Ramos (cell line): ENCODE results near the gene RBAK.
"Not testable (repeated sequence)": the region's sequence is repeated elsewhere in the genome, so short reads cannot be mapped to it uniquely, and the experiment has no call there.

Experiments used
- in situ Hi-C: fragments of 300-500 bp; cut with MboI; formaldehyde crosslinking; loops from one replicate; pipeline ENCODE4 v1.14.3; 2022; ENCODE audit warnings: low sequenced_read_pairs; ENCODE audit not compliant: unreplicated experiment

The RBAK gene

DNA sequence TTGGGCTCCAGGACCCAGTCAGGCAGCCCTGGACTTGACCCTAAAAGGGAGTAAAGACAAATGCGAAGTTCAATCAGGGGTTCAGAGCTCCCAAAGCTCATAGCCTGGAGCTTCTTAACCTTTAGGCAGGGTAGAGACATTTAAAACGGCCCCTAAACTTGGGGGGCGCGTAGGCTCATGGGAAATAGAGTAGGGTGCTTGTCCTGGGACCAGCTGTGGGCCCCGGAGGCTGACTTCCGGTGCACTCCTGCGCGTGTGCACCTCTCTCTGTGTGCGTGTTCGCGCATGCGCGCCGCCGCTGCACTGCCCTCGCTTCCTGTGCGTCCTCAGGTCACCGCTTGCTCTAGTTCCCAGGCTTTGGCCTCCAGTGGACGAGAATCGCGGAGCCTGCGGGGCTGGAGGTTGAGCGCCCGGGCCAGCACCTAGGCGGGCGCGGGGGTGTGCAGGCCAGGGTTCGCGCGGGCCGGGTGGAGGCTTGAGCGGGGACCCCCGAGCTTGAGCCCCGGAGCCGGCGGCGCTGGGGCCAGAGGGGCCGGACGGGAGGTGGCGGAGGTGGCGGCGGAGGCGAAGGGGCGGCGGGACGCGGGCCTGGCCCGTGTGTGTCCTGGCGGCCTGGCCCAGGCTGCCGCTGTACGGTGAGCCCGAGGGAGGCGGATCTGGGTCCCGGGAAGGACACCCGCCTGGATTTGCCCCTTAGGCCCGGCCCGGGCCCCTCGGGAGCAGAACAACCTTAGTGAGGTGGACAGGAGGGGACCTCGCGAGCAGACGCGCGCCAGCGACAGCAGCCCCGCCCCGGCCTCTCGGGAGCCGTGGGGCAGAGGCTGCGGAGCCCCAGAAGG, at the start of gene RBAK:
Gene RBAK, plus strand, starts transcription at position 303 of the 839 bp plus-strand sequence. CDS start 2,217 bp downstream, outside the sequence.
- in situ Hi-C loops: no loop called here

DNA sequence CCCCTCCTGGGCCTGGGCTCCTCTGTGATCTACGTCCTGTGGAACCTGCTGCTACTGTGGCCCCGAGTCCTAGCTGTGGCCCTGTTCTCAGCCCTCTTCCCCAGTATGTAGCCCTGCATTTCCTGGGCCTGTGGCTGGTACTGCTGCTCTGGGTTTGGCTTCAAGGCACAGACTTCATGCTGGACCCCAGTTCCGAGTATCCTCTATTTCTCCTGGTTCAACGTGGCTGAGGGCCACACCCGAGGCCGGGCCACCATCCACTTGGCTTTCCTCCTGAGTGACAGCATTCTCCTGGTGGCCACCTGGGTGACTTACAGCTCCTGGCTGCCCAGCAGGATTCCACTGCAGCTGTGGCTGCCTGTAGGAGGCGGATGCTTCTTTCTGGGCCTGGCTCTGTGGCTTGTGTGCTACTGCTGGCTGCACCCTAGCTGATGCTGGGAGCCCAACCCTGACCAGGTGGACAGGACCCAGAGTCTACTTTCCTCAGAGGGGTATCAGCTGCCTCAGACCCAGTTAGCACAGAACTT, 48.9 kb upstream of the RBAK start:
- in situ Hi-C loops: no loop called here

DNA sequence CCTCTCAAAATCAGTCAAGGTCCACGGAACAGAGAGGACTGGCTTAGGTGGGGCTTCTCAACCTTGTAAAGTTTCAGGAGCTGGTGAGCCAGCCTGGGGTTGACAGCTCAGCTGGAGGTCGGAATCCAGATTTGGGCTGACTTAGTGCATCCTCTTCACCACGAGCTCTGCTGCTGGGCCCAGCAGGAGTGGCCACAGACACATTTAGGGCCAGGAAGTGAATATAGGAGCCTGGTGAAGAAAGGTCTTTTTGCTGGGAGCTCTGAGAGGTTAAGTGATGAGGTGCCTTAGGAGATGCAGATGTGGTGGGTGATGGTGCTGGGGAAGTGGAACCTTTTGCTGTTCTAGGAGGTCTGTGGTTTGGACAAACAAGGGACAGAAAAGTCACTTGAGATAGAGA, 47.4 kb upstream of the RBAK start:
- in situ Hi-C loops: no loop called here

DNA sequence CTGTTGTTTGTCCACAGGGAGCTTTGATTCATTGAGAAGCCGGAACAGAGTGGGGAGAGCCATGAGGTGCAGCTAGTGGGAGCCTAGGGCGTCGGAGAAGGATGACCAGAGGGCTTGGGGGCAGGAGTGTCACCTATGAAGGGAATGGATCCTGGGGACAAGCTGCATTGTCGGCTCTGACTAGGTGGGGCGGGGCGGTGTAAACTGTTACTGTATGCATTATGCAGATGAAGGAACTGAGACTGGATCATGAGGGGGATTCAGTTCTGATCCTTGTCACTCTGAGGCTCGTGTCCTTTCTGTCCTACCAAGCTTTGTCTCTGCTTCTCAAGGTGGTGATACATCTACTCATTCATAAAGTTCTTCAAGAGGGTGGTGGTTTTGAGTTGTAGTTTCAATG, 46.8 kb upstream of the RBAK start:
- in situ Hi-C loops: no loop called here

DNA sequence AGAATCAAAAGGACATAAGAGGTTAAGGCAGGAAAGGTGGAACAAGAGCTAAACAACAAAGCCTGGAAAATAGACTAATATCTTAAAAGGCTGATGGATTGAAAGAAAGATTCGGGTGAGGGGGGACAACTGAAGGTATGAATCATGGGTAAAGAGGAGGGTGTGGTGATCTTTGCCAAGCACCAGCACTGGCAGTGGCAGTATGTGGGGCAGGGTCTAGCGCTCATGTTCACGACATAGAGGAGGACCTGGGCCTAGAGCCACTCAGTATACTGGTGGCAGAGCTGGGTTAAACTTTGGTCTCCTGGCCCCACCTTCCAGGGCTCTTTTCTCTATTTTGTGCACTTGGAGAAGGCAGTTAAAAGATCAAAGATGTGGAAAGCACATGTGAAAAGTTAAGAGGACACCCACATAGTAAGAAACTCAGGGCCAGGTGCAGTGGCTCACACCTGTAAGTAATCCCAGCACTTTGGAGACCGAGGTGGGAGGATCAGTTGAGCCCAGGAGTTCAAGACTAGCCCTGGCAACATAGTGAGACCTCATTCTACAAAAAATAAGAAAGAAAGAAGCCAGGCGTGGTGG, 46.2 kb upstream of the RBAK start:
- in situ Hi-C loops: no loop called here

DNA sequence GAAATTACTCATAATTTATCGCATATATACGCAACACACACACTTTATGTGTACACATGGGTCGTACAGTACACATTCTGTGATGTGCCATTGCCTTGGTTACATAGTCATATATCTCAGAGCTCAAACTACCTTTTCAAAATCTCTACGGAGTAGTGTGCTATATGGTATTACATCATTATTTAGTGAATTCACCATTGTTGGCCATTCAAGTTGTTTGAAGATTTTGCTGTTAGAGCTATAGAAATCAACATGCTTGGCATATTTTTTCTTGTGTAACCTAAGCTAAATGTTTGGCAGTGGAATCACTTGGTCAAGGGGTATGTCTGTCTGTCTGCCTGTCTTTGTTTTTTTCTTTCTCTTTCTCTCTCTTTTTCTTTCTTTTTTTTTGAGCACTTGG, 44.7 kb upstream of the RBAK start:
- in situ Hi-C loops: no loop called here

DNA sequence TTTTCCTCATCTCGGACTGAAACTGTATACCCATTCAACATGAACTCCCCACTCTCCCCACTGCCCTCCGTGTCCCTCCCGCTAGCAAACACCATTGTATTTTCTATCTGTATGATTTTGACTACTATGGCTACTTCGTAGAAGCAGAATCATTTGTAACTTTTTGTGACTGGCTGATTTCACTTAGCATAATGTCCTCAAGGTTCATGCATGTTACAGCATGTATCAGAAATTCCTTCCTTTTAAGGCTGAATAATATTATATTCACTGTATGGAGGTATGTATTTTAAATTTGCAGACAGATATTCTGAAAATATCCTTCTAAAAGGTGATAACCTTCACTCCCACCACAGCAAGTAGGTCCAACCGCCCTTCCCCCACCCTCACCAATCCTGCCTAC, 43.7 kb upstream of the RBAK start:
- in situ Hi-C loops: no loop called here

DNA sequence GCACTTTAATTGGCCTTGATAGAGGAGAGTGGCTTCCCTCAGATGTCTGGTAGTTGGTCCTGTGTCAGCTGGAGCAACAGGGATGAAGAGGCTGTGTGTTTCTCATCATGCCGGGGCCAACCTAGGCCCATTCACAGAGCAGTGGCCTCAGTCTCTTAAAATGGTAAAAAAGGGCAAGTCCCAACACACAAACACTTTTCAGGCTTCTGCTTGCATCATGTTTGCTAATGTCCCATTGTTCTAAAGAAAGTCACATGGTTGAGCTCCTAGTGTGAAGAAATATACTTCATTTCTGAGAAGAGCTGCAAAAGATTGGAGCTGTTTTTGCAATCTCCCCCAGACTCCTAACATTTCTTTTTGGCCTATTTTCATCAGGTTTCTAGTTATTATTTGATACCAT, 40.6 kb upstream of the RBAK start:
- in situ Hi-C loops: no loop called here

DNA sequence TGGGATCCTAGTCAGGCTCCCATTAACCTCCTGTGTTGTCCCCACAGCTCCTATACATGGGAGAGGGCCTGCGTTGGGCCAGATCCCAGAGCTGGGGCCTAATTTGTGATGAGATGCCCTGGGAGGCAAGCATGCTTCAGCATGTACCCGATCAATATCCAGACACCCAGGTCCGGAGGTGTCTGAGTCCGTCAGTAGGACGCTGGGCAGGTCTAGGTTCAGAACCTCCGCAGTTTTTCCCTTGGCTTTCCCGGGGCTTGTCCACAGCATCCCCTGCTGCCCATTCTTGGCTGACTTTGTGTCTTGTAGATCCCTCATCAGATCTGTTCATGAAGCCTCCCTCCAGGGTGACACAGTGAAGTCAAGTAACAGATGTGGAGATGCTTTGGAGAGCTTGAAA, 32.7 kb upstream of the RBAK start:
- in situ Hi-C loops: no loop called here

DNA sequence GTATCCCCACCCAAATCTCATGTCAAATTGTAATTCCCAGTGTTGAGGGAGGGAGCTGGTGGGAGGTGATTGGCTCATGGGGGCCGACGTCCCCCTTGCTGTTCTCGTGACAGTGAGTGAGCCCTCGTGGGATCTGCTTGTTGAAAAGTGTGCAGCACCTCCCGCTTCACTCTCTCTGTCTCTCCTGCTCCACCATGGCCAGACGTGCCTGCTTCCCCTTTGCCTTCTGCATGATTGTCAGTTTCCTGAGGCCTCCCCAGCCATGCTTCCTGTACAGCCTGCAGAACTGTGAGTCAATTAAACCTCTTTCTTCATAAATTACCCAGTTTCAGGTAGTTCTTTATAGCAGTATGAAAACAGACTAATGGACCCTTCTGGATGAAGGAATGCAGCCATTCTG, 29.7 kb upstream of the RBAK start:
- in situ Hi-C loops: not testable (repeated sequence)

DNA sequence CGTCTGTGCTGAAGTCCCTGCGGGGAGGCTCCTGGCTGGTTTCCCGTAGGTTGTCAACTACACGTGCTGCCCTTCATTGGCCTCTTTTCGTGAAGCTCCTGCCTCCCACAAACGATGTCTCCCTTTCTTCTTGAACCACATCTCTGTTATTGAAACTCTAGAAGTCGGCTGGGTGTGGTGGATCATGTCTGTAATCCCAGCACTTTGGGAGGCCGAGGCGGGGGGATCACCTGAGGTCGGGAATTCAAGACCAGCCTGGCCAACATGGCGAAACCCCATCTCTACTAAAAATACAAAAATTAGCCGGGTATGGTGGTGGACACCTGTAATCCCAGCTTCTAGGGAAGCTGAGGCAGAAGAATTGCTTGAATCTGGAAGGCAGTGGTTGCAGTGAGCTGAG, 28.0 kb upstream of the RBAK start:
- in situ Hi-C loops: not testable (repeated sequence)

DNA sequence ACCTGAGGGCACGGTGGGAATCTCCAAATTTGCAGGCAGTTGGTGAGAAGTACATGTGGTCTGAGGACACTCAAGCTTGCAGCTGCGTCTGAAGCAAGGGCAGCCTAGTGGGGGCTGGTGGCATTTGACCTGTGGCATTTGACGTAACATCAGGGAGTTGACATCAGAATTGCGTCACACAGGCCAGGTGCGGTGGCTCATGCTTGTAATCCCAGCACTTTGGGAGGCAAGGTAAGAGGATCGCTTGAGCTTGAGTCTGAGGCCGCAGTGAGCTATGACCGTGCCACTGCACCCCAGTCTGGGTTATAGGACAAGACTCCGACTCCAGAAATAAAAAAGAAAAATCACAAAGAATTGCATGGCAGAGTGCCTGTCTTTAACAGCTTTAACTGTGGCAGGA, 25.6 kb upstream of the RBAK start:
- in situ Hi-C loops: no loop called here

DNA sequence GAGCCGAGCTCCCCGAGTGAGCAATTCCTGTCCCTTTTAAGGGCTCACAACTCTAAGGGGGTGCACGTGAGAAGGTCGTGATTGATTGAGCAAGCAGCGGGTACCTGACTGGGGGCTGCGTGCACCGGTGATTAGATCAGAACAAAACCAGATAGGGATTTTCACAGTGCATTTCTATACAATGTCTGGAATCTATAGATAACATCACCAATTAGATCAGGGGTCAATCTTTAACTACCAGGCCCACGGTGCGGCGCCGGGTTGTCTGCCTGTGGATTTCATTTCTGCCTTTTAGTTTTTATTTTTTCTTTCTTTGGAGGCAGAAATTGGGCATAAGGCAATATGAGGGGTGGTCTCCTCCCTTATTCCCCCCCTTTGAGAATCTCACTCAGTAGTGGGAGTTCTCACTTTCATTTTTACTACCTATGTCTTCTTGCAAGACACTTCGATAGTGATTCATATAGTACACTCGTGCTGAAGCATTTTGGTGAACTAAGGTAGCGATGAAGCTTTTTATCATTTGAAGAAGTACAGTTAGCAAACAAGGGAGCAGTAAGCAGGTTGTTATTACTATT, 24.6 kb upstream of the RBAK start:
- in situ Hi-C loops: not testable (repeated sequence)

DNA sequence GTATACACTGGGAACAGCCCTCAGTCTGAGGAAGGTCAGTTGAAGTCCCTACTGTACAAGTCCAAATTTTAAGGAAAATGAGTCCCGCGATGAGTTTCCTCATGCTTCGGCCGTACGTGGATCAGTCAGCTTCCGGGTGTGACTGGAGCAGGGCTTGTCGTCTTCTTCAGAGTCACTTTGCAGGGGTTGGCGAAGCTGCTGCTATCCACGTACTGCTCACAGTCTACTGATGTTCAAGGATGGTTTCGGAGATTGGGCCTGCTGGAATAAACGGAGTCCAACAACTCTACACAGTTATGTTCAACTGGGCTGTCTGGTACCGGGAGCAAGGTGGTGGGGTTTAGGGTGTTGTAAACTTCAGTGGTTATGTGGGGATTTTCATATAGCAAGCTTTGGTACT, 22.0 kb upstream of the RBAK start:
- in situ Hi-C loops: not testable (repeated sequence)

DNA sequence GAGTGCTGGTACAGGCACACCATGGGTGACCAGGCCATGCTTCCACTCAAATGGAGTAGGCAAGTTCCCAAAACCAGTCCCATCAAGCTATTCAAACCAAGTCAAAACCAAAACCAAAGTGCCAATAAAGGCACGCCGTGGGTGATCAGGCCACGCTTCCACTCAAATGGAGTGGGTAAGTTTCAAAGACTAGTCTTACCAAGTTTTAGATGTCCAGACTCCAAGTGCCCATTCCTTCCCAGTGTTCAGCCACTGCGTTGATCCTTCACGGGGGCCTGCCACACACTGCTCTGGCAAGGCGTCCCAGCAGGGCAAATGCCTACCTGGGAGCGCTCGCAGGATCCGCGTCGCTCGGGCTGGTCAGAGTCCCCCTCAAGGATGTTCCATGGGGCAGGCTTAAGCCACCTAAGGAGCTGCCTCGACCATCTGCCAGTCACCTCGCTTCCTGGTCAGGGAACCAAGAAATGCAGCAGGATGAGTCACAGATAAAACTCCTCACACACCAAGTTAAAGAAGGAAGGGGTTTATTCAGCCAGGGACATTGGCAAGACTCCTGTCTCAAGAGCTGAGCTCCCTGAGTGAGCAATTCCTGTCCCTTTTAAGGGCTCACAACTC, 17.8 kb upstream of the RBAK start:
- in situ Hi-C loops: not testable (repeated sequence)

DNA sequence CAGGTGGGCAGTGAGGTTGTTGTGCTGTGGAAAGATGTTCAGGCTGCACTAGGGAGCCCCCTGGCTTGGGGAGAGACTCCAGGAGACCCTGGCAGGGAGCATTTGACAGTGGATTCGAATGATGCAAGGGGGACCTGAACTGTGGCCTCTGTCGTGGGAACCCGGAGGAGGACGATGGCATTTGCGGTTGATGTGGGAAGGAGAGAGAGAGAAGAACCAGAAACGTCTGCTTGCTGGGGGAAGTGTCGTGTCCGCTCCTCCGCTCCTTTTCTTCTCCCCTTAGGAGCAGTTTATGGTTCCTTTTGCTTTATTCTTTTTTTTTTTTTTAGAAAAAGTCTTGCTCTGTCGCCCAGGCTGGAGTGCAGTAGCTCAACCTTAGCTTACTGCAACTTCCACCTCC, 12.5 kb upstream of the RBAK start:
- in situ Hi-C loops: not testable (repeated sequence)

DNA sequence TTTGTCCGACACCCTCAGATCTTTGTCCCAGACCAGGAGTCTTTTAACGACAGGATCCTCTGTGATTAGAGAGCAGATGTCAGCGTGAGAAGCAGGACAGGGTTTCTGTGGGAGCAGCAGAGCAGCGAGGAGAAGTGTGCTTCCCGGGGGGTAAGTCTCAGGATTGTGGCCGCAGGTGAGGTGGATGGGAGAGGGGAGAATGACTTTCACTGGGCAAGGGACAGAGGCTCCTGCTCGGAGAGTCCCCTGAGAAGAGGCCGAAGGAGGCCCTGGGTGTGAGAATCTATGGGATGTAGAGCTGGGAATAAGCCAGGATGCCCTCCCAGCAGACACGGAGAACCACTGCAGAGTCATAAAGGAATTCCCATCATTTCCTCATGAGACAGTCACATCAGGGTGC, 10.4 kb upstream of the RBAK start:
- in situ Hi-C loops: no loop called here

DNA sequence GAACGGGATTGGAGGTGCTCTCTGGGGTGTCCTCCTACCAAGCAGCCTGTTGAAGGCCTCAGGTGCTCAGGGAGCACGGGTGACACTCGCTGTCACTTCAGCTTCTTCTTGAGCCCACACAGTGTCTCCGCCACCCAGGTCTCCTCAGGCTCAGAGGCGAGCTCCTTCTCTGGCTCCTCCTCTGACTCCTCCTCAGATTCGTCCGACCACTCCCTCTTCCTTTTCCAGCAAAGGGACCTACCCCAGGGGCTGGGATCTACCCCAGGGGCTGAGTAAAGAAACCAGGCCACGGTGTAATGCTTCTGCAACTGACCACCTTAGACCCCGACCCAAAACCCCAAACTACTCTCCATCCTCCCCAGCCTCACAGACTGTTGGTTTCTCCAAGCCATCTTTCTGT, 9.2 kb upstream of the RBAK start:
- in situ Hi-C loops: no loop called here

DNA sequence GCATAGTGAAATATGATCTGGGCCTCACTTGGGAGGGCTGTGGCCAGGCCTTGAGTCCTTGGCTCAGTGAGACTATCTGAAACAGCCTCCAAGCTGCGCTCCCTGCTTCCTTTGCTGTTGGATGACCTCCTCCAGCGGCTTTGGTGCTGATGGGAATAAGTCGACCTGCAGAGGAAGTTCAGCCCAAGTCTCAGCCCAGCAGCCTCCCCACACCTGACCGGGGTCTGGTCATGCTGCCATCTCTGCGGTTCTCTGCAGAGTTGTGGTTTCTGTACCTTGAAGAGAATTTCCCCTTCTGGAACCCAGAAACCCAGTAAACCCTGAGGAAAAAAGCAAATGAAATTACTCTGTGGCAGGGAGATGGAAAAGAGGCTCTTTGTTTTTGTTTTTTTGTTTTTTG, 4.6 kb upstream of the RBAK start:
- in situ Hi-C loops: no loop called here

DNA sequence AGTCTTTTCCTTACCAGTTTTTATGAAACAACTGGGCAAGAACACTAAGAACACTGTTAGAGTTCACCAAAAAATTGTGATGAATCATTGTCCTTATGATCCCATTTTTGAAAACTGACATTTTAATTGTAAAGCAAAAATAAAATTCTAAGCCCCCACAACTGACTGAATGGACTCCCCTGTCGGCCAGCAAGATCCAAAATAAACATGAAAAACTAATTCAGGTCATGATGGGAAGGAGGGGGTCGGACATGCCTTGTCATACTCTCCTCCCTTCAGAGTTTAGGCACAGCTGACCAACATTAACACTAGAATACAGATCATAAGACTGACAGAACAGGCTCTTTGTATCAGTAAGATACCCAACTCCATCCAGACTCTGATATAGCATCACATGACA, 2.0 kb upstream of the RBAK start:
- in situ Hi-C loops: no loop called here

DNA sequence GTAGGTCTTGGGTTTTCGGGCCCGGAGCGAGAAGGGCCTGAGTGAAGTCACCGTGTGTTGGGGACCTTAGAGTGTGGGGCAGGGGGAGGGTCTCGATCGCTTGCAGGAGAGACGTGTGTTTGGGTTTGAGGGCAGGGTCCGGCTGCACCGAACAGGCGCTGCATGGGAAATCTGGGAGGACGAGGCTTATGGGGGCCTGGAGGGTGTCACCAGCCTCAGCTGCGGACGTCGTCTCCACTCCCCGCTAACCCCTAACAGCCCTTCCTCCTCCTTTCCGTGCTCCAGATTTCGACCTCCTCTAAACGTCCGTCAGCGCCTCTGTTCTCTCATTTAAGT, 705 bp downstream of the RBAK start:
- in situ Hi-C loops: not testable (repeated sequence)
